ENCODE measurements around the gene STK11.

Gene STK11

DNA sequence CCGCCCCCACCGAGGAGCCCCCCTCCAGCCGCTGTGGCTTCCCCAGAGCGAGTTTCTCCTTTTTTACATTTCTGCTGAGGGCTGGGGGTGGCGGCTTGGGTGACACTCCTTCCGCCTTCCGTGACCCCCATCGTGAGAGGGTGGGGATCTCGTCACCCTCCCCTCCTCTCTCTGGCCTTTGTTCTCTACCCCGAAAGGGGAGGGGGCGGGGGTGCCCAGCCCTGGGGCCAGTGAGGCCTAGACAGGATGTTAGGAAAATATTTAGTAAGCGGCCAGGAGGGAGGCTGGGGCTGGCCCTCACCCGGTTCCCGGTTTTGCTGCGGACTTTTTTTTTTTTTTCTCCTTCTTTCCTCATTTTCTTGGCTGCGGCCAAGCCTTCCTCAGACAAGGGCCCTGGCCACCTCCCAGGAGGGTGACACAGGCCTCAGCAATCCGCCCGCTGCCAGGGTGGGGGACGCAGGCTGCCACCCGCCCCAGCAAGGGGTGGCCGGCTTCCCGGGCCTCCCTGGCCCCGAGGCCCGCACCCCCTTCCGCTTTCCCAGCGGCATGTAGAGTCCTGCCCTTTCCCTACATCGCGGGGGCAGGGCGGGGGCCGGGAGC, 46.7 kb downstream of the STK11 start:
- DNase-seq: peak; percentile 96

DNA sequence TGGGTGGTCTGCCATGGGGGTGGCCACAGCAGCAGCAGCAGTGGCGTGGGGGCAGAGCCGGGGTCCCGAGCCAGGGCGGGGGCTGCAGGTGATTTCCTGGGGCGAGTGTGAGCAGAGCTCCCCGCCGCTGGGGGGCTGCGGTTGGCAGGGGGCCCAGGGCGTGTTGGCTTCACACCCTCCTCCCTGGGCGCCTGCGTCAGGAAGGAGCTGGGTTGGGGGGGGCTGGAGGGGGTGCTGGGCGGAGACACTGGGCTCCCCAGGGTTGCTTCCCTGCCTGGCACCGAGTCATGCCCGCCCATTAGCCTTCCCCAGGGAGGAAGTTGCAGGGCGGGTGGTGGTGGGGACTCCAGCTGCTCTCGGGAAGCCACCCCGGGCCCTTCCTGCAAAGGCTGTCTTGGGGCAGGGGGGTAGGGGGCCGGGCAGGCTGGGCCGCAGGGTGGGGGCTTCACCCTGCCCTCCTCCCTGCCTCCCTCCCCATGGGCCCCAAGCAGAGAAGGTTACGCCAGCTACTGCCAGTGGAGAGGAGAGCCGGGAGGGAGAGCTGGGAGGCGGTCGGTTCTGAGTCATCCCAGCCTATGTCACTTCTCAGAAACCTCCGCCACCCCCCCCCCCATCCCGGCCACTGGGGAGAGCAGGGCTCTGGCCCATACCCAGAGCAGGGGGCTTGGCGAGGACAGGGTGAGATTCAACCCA, 47.4 kb downstream of the STK11 start:
- peak; percentile 98 for DNase-seq

- no peak for DNase-seq
These were observed 48.0 kb downstream of the STK11 start for GRCh38 chr19:1253514-1254080.

GRCh38 chr19:1254081-1254527, 48.5 kb downstream of the STK11 start:
- DNase-seq: no peak

GRCh38 chr19:1254530-1255185, 49.1 kb downstream of the STK11 start:
- no peak for DNase-seq

DNA sequence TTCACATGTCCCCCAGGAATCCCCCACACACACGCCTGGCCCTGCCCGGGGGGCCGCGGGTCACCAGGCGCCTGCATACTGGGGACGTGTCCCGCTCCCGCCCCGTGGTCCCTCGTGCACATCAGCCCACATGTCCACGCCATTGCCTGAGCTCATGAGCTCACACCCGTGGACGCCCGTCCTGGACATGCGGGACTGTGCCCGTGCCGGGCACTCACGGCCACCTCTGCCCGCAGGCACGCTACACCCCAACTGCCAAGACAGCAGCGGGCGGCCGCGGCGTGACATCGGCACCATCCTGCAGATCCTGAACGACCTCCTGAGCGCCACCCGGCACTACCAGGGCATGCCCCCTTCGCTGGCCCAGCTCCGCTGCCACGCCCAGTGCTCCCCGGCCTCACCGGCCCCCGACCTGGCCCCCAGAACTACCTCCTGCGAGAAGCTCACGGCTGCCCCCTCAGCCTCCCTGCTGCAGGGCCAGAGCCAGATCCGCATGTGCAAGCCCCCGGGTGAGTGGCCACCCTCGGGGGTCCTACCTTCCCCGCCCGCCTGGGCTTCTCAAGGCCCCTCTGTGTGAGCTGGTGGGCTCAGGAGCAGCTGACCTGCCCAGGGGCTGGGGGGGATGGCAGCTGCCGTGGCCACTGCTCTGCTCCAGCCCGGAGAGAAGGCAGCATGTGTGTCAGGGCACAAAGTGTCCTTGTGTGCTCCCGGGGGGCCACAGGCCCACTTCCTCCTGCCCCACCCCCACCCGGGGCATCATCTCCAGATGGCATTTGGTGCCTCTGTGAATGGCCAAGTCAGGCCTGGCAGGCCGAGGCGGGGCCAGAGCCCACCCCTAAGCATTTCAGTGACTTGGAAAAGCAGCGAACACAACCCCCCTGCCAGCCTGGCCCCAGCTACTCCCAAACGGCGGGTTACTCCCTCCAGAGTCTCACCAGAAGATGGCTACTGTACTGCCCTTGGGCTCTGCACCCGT, 49.9 kb downstream of the STK11 start:
- no peak for DNase-seq

GRCh38 chr19:1256646-1257474, 51.3 kb downstream of the STK11 start:
- DNase-seq: no peak

DNA sequence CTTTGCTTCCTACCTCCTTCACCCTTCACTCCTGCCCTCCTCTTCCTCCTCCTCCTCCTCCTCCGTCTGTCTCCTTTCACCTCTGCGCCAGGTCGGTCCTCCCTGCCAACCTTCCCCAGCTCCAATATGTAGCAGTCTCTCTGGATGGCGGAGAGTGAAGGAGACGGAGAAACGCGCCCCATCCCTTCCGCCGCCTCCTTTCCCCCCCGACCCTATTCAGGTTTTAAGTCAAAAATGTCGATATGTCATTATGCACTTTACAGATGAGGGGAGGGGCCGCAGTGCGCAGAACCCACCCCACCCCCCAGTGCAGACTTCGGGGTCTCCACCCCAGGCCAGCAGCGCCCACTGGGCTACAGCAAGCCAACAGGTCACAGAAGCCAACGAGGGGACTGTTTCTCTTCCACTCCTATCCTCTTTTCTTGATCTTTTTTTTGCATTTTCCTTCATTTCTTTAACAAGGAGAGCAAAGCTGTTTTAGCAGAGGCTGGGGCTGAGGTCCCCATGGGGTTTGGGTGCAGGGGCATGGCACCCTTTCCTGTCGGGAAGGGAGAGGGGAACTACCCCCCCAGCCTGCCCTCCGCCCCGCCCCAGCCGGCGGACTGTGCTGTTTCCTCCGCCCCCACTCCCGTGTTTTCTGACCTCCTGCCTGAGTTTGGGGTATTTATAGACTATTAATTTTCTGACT, 52.0 kb downstream of the STK11 start:
- no peak for DNase-seq

GRCh38 chr19:1258163-1258492, 52.5 kb downstream of the STK11 start:
- no peak for DNase-seq

- DNase-seq: no peak
These were observed 53.2 kb downstream of the STK11 start for GRCh38 chr19:1258707-1259205.

- DNase-seq: peak; percentile 61
These were observed 53.8 kb downstream of the STK11 start for GRCh38 chr19:1259206-1259875.

GRCh38 chr19:1259876-1260748, 54.5 kb downstream of the STK11 start:
- peak; percentile 25 for DNase-seq

GRCh38 chr19:1260749-1261537, 55.4 kb downstream of the STK11 start:
- peak; percentile 96 for DNase-seq

- DNase-seq: peak; percentile 37
These were observed 55.9 kb downstream of the STK11 start for GRCh38 chr19:1261538-1261797.

GRCh38 chr19:1261798-1262622, 56.4 kb downstream of the STK11 start:
- no peak for DNase-seq

GRCh38 chr19:1262623-1263123, 57.1 kb downstream of the STK11 start:
- peak; percentile 42 for DNase-seq

DNA sequence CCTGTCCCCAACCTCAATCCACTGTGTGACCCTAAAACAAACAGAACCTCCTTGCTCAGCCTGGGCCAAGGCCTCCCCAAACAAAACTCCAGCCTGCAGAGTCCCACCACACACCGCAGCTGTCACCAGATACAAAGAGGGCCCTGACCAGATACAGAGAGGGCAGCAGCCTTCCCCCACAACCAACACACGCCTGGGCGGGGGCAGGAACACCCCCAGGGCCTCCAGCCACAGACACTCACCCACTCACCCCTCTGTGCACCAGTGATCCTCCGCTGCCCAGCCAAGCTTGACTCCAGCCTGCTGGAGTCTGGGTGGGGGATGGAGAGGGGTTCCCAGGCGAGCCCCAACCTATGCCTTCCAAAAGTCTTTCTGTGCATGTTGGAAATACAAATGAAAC, 57.6 kb downstream of the STK11 start:
- DNase-seq: no peak
